ENCODE data around the gene ANKRD65.
"Not testable (repeated sequence)": the region's sequence is repeated elsewhere in the genome, so short reads cannot be mapped to it uniquely, and the experiment has no call there.

DNA sequence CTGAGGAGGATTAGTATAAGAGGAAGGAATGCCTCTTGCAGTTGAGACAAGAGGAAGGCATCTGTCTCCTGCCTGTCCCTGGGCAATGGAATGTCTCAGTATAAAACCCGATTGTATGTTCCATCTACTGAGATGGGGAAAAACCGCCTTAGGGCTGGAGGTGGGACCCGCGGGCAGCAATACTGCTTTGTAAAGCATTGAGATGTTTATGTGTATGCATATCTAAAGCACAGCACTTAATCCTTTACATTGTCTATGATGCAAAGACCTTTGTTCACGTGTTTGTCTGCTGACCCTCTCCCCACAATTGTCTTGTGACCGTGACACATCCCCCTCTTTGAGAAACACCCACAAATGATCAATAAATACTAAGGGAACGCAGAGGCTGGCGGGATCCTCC is 10.8 kb downstream of the ANKRD65 start:
- TF ChIP-seq POLR2A (IDR thresholded peaks at IDR 0.05): not testable (repeated sequence)
- TF ChIP-seq, protein P1, sequence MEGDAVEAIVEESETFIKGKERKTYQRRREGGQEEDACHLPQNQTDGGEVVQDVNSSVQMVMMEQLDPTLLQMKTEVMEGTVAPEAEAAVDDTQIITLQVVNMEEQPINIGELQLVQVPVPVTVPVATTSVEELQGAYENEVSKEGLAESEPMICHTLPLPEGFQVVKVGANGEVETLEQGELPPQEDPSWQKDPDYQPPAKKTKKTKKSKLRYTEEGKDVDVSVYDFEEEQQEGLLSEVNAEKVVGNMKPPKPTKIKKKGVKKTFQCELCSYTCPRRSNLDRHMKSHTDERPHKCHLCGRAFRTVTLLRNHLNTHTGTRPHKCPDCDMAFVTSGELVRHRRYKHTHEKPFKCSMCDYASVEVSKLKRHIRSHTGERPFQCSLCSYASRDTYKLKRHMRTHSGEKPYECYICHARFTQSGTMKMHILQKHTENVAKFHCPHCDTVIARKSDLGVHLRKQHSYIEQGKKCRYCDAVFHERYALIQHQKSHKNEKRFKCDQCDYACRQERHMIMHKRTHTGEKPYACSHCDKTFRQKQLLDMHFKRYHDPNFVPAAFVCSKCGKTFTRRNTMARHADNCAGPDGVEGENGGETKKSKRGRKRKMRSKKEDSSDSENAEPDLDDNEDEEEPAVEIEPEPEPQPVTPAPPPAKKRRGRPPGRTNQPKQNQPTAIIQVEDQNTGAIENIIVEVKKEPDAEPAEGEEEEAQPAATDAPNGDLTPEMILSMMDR (IDR thresholded peaks at IDR 0.05): not testable (repeated sequence)
